Caco-2 (cell line): ENCODE data around the gene CACTIN. TPM values are rescaled to one million over a fixed set of nuclear protein-coding genes. Genes with fewer than 3 reads are reported as not detected.
"Not testable (repeated sequence)": the region's sequence is repeated elsewhere in the genome, so short reads cannot be mapped to it uniquely, and the experiment has no call there.

Experiments
- BruUV-seq: library from RNA; stranded (reverse); fragments of 400-500 nt; replicated peaks from 2 replicates; lab custom pipeline; 2021; lab: Mats Ljungman, UMichigan
- CTCF ChIA-PET: fragments of 300-600 bp; sonication (Branson Sonifier 250); formaldehyde crosslinking; loops from one replicate; lab custom pipeline; 2022; ENCODE audit warnings: antibody characterized with exemption; lab: Charles Lee
- POLR2A ChIA-PET: fragments of 300-600 bp; sonication (Branson Sonifier 250); formaldehyde crosslinking; loops from one replicate; lab custom pipeline; 2022; ENCODE audit warnings: antibody characterized with exemption; lab: Charles Lee
- DNase-seq, 2 experiments: peaks; one replicate each; pipeline versions ENCODE4 v3.0.0 to v3.0.0-alpha.2; 2020 to 2022
- H3K27me3 ChIP-seq: replicated peaks from 2 replicates; pipeline ENCODE4 v1.6.0; 2011; ENCODE audit warnings: low read length; ENCODE audit not compliant: control insufficient read depth, insufficient read depth
- H3K36me3 ChIP-seq: 2 replicates; pipeline ENCODE4 v1.5.1; 2011; ENCODE audit warnings: low read length; ENCODE audit not compliant: control insufficient read depth, insufficient read depth
- H3K4me1 ChIP-seq: fragments of 250-450 bp; sonication (Bioruptor Pico); 2 replicates; pipeline ENCODE4 v1.5.1; 2020; ENCODE audit warnings: mild to moderate bottlenecking
- H3K4me3 ChIP-seq: 2 replicates; pipeline ENCODE4 v1.5.1; 2011; ENCODE audit warnings: low read depth, mild to moderate bottlenecking, control low read depth, low read length
- H3K9me3 ChIP-seq: fragments of 250-450 bp; sonication (Bioruptor Pico); 2 replicates; pipeline ENCODE4 v1.5.1; 2020; ENCODE audit warnings: mild to moderate bottlenecking, moderate library complexity
- H3K27ac Mint-ChIP-seq: one replicate; pipeline ENCODE4 v1.8.0; 2022; ENCODE audit warnings: mixed read lengths; ENCODE audit not compliant: unreplicated experiment
- H3K27me3 Mint-ChIP-seq: one replicate; pipeline ENCODE4 v1.8.0; 2022; ENCODE audit warnings: mixed read lengths; ENCODE audit not compliant: insufficient read depth, unreplicated experiment
- H3K36me3 Mint-ChIP-seq: one replicate; pipeline ENCODE4 v1.8.0; 2022; ENCODE audit warnings: mild to moderate bottlenecking, mixed read lengths; ENCODE audit not compliant: insufficient read depth, unreplicated experiment
- H3K4me1 Mint-ChIP-seq: one replicate; pipeline ENCODE4 v1.8.0; 2022; ENCODE audit warnings: low read depth, mixed read lengths; ENCODE audit not compliant: unreplicated experiment
- H3K4me3 Mint-ChIP-seq: one replicate; pipeline ENCODE4 v1.8.0; 2022; ENCODE audit warnings: mild to moderate bottlenecking, moderate library complexity, mixed read lengths; ENCODE audit not compliant: unreplicated experiment
- H3K9me3 Mint-ChIP-seq: one replicate; pipeline ENCODE4 v1.8.0; 2022; ENCODE audit warnings: mixed read lengths; ENCODE audit not compliant: unreplicated experiment
- intact Hi-C: fragments of 100-400 bp; cut with micrococcal nuclease; formaldehyde crosslinking; loops from one replicate; pipeline ENCODE4 v1.10.0; 2022; ENCODE audit not compliant: unreplicated experiment
- total RNA-seq: library from RNA; stranded (reverse); gene quantifications from 2 replicates; pipeline ENCODE4 v1.2.3, GENCODE V29; 2022
- TF ChIP-seq, protein P1 (sequence below), 2 experiments: fragments of 200-600 bp in 1 of 2; IDR thresholded peaks; 1 replicate in 1 of 2; 2 replicates in 1 of 2; pipeline versions ENCODE4 v1.5.1 to v1.8.0; 2011 to 2022; ENCODE audit warnings: antibody characterized with exemption in 1 of 2, control low read depth in 1 of 2, inconsistent platforms in 1 of 2, low read depth in 1 of 2, low read length in 1 of 2, mild to moderate bottlenecking in 1 of 2, moderate library complexity in 1 of 2; ENCODE audit not compliant: insufficient read depth in 1 of 2, severe bottlenecking in 1 of 2, unreplicated experiment in 1 of 2

The CACTIN gene
- total RNA-seq, 1 experiment from 2014 or later: 33.9 TPM

DNA sequence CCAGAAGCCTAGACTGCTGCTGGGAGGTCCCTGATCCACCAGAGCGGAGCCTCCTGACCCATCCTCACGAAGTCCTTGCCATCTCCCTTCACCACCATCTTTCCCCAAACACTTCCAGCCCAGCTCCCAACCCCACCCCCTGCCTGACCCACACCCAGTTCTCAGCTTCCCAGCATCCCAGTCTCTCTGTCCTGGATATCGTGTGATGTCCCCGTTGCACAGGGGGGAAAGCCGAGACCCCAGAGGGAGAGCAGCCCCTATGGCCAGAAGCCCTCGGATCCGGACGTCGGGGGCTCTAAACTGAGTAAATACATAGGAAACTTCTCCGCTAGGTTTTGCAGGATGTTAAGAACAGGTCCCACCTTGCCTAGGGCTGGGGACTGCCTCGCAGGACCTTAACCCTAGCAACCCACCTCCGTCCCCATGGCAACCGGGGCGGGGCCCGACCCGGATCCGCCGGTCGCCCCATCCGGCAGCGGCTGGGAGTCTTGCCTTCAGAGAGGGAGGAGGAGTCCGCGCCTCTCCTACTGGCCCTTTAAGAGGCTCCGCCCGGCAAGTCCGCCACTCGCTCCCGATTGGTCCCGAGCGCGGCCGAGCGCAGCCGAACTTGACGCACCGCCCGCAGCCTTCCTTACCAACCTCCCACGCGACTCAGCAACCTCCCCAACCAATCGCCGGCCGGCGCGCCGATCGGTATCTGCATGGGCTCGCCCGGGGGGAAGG, 54.3 kb downstream of the CACTIN start:
- no peaks in the 10 kb centered on the region for H3K36me3 ChIP-seq
- H3K4me3 Mint-ChIP-seq: peak overlapping the region; percentile 71
- TF ChIP-seq, protein P1, sequence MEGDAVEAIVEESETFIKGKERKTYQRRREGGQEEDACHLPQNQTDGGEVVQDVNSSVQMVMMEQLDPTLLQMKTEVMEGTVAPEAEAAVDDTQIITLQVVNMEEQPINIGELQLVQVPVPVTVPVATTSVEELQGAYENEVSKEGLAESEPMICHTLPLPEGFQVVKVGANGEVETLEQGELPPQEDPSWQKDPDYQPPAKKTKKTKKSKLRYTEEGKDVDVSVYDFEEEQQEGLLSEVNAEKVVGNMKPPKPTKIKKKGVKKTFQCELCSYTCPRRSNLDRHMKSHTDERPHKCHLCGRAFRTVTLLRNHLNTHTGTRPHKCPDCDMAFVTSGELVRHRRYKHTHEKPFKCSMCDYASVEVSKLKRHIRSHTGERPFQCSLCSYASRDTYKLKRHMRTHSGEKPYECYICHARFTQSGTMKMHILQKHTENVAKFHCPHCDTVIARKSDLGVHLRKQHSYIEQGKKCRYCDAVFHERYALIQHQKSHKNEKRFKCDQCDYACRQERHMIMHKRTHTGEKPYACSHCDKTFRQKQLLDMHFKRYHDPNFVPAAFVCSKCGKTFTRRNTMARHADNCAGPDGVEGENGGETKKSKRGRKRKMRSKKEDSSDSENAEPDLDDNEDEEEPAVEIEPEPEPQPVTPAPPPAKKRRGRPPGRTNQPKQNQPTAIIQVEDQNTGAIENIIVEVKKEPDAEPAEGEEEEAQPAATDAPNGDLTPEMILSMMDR (IDR thresholded peaks at IDR 0.05; ENCODE audit: insufficient read depth in 1 of 2, low read depth in 1 of 2, low read length in 1 of 2, severe bottlenecking in 1 of 2, unreplicated experiment in 1 of 2): no peak
- DNase-seq: peak; percentile 98 to 99
- no peaks in the 10 kb centered on the region for H3K27me3 ChIP-seq
- no peaks in the 10 kb centered on the region for H3K4me1 Mint-ChIP-seq
- BruUV-seq: no TSS peak
- H3K27me3 Mint-ChIP-seq: no peaks in the 10 kb centered on the region
- H3K36me3 Mint-ChIP-seq: peaks cover 23% of the 10 kb centered on the region
- no peaks in the 10 kb centered on the region for H3K9me3 Mint-ChIP-seq
- no peak overlapping the region for H3K27ac Mint-ChIP-seq
- no peaks in the 10 kb centered on the region for H3K4me1 ChIP-seq
- ChIA-PET CTCF (no interaction called here), POLR2A (no interaction called here)
- intact Hi-C loops: loop anchor here (1.0 kb wide), 1 partner anchor 15 kb away; the partner anchor contains the start of gene MFSD12
- H3K4me3 ChIP-seq: peak overlapping the region; percentile 36
- no peaks in the 10 kb centered on the region for H3K9me3 ChIP-seq

DNA sequence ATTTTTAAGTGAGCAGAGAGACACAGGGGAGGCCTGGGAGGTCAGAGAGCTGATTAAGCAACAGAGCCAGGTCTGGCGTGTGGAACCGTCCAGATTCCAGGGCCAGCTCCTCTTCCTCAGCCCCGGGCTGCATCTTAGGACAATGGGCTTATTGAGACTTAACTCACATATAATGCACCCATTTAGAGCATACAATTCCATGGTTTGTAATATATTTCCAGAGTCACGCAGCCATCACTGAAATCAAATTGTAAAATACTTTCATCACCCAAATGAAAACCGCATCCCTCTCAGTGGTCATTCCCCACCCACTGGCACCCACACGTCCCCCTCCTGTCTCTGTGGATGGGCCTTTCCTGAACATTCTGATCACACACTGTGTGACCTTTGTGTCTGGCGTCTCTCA, 56.0 kb downstream of the CACTIN start:
- POLR2A ChIA-PET: no interaction called here
- CTCF ChIA-PET: no interaction called here
- no TSS peak for BruUV-seq
- H3K4me1 Mint-ChIP-seq: no peaks in the 10 kb centered on the region
- no peaks in the 10 kb centered on the region for H3K27me3 Mint-ChIP-seq
- Histone ChIP-seq H3K36me3 (no peaks in the 10 kb centered on the region), H3K4me1 (no peaks in the 10 kb centered on the region), H3K9me3 (no peaks in the 10 kb centered on the region), H3K4me3 (no peak overlapping the region), H3K27me3 (no peaks in the 10 kb centered on the region)
- no peak overlapping the region for H3K4me3 Mint-ChIP-seq
- no peak for DNase-seq
- TF ChIP-seq, protein P1 (IDR thresholded peaks at IDR 0.05; ENCODE audit: insufficient read depth in 1 of 2, low read depth in 1 of 2, low read length in 1 of 2, severe bottlenecking in 1 of 2, unreplicated experiment in 1 of 2): no peak
- no peaks in the 10 kb centered on the region for H3K9me3 Mint-ChIP-seq
- H3K27ac Mint-ChIP-seq: no peak overlapping the region
- intact Hi-C loops: no loop called here
- peaks cover 23% of the 10 kb centered on the region for H3K36me3 Mint-ChIP-seq

- H3K36me3 ChIP-seq, intact Hi-C loops, H3K27me3 Mint-ChIP-seq, POLR2A ChIA-PET, CTCF ChIA-PET, BruUV-seq, H3K27ac Mint-ChIP-seq, DNase-seq, H3K4me1 Mint-ChIP-seq, H3K4me3 ChIP-seq, H3K9me3 Mint-ChIP-seq, H3K27me3 ChIP-seq, H3K4me3 Mint-ChIP-seq, H3K4me1 ChIP-seq, H3K9me3 ChIP-seq: not testable (repeated sequence)
- H3K36me3 Mint-ChIP-seq: peaks cover 23% of the 10 kb centered on the region
Measured at GRCh38 chr19:3570042-3570441, 56.5 kb downstream of the CACTIN start.
